SK-N-SH (cell line): ENCODE data around the gene GALNT16.
"Not testable (repeated sequence)": the region's sequence is repeated elsewhere in the genome, so short reads cannot be mapped to it uniquely, and the experiment has no call there.

Experiments
- EP300 ChIP-seq, 2 experiments: IDR thresholded peaks; 2 replicates each; pipeline versions ENCODE4 v1.4.0 to v1.6.1; 2012; ENCODE audit warnings: borderline replicate concordance in 1 of 2, low read depth in 1 of 2, low read length in 1 of 2
- MAX ChIP-seq: IDR thresholded peaks from 2 replicates; pipeline ENCODE4 v1.4.0; 2012; ENCODE audit warnings: low read depth

GRCh38 chr14:69277356-69277755 lies 17.4 kb downstream of the GALNT16 start:
- not testable (repeated sequence) for TF ChIP-seq MAX; EP300 (IDR thresholded peaks at IDR 0.05; ENCODE audit: borderline replicate concordance in 1 of 2, low read depth in 1 of 2, low read length in 1 of 2)
